ENCODE measurements around the gene ERBB4. TPM values are rescaled to one million over a fixed set of nuclear protein-coding genes. Genes with fewer than 3 reads are reported as not detected.

The ERBB4 gene
- total RNA-seq, 1 experiment from 2014 or later: 0.15 TPM

DNA sequence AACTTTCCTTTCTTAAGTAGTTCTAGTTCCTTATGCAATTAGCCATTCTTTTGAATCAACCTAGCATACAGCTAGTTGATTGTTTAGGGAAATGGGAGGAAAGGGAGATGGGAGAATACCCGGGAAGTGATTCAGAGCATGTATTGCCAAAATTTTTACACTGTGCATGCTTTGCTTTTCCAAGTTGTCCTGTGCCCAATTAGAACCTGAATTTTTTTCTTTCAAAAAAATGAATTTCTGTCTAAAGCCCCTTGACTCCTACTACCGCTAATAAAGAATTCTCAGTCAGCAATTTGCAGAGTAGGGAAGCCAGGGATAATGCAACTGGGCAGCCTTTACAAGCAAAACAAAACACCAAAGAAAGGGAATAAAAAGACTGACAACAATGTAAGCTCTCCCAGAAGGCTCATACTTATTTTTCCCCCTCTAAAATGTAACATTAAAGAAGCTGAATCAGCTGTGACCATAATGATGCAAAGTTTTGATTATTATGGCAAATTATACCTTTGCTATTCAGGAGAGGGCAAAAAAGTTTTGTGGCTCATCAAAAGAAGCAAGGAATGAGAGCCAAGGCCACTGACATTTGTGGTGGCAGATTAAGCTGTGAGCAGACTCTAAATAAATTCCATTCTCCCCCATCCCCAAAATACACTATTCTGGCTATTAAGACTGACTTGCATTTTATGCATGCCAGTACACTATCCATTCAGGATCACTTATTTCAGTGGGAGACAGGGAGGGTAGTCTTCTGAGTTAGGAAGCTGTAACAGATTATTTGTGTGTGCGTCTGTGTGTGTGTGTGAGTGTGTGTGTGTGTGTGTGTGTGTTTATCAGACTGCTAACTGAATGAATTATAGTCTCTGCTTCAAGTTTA lies 174.3 kb downstream of the ERBB4 start:
- no peak overlapping the region for H3K27ac ChIP-seq (ENCODE audit: low read length)
- H3K4me1 ChIP-seq (ENCODE audit: control insufficient read depth, insufficient read depth, low read length): no peaks in the 10 kb centered on the region
- no peaks in the 10 kb centered on the region; the same call in 1 of the 2 replicates for H3K36me3 ChIP-seq (ENCODE audit: control insufficient read depth, insufficient read depth, low read length)
- H3K9me3 ChIP-seq (ENCODE audit: control insufficient read depth, insufficient read depth, low read depth, low read length): no peaks in the 10 kb centered on the region
- TF ChIP-seq, protein P1, sequence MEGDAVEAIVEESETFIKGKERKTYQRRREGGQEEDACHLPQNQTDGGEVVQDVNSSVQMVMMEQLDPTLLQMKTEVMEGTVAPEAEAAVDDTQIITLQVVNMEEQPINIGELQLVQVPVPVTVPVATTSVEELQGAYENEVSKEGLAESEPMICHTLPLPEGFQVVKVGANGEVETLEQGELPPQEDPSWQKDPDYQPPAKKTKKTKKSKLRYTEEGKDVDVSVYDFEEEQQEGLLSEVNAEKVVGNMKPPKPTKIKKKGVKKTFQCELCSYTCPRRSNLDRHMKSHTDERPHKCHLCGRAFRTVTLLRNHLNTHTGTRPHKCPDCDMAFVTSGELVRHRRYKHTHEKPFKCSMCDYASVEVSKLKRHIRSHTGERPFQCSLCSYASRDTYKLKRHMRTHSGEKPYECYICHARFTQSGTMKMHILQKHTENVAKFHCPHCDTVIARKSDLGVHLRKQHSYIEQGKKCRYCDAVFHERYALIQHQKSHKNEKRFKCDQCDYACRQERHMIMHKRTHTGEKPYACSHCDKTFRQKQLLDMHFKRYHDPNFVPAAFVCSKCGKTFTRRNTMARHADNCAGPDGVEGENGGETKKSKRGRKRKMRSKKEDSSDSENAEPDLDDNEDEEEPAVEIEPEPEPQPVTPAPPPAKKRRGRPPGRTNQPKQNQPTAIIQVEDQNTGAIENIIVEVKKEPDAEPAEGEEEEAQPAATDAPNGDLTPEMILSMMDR (IDR thresholded peaks at IDR 0.05): no peak
- TF ChIP-seq, protein P2, sequence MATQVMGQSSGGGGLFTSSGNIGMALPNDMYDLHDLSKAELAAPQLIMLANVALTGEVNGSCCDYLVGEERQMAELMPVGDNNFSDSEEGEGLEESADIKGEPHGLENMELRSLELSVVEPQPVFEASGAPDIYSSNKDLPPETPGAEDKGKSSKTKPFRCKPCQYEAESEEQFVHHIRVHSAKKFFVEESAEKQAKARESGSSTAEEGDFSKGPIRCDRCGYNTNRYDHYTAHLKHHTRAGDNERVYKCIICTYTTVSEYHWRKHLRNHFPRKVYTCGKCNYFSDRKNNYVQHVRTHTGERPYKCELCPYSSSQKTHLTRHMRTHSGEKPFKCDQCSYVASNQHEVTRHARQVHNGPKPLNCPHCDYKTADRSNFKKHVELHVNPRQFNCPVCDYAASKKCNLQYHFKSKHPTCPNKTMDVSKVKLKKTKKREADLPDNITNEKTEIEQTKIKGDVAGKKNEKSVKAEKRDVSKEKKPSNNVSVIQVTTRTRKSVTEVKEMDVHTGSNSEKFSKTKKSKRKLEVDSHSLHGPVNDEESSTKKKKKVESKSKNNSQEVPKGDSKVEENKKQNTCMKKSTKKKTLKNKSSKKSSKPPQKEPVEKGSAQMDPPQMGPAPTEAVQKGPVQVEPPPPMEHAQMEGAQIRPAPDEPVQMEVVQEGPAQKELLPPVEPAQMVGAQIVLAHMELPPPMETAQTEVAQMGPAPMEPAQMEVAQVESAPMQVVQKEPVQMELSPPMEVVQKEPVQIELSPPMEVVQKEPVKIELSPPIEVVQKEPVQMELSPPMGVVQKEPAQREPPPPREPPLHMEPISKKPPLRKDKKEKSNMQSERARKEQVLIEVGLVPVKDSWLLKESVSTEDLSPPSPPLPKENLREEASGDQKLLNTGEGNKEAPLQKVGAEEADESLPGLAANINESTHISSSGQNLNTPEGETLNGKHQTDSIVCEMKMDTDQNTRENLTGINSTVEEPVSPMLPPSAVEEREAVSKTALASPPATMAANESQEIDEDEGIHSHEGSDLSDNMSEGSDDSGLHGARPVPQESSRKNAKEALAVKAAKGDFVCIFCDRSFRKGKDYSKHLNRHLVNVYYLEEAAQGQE (IDR thresholded peaks at IDR 0.05; ENCODE audit: insufficient read depth in 1 of 2, low read depth in 2 of 2, low read length in 1 of 2): no peak
- TF ChIP-seq TCF7L2 (IDR thresholded peaks at IDR 0.05; ENCODE audit: low read depth, low read length) (no peak), SIN3A (IDR thresholded peaks at IDR 0.05; ENCODE audit: borderline replicate concordance, insufficient read depth, low read depth, low read length) (no peak), POLR2AphosphoS5 (IDR thresholded peaks at IDR 0.05; ENCODE audit: low read depth, low read length) (no peak)
- no peak overlapping the region for H3K4me3 ChIP-seq (ENCODE audit: low read depth in 2 of 2, low read length in 2 of 2)
- CTCF ChIA-PET: no interaction called here
- DNase-seq (ENCODE audit: low read depth, low spot score): no peak
- no peak for ATAC-seq
- intact Hi-C loops (cut with micrococcal nuclease; ENCODE audit: unreplicated experiment): no loop called here
- POLR2A ChIA-PET: no interaction called here
- H3K27me3 ChIP-seq (ENCODE audit: control insufficient read depth, insufficient read depth, low read length): no peaks in the 10 kb centered on the region
- BruUV-seq (replicated peaks): no TSS peak
- in situ Hi-C loops (cut with HindIII; ENCODE audit: low pct_unique_long_range_greater_than_20kb, low sequenced_read_pairs): no loop called here

DNA sequence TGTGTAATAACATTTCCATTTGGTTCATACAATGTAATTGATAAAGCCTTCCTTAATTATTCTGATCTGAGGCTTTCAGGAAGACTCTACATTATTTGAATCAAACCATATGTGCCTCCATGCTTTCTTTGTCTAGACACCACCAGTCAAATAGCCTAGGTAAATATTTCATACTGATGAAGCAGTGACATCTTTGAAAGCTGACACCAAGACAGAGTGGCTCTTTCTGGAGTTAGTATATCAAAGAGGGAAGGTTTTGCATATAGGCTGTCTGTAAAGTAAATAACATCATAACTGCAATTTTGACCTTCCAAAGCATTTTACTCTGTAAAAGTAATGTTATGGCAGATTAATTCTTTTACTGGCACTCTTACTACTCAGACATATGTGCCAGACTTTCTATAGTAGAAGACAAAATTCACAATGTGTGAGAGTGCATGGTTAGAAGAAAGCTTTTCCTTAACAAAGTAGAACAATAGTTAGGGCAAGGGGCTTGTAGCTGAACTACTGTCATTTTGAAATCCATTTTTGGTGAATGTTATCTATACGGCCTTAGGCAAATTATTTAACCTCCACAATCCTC lies 177.3 kb downstream of the ERBB4 start:
- Histone ChIP-seq H3K36me3 (ENCODE audit: control insufficient read depth, insufficient read depth, low read length) (no peaks in the 10 kb centered on the region; the same call in 1 of the 2 replicates), H3K27ac (ENCODE audit: low read length) (no peak overlapping the region), H3K4me3 (ENCODE audit: low read depth in 2 of 2, low read length in 2 of 2) (no peak overlapping the region), H3K27me3 (ENCODE audit: control insufficient read depth, insufficient read depth, low read length) (no peaks in the 10 kb centered on the region), H3K9me3 (ENCODE audit: control insufficient read depth, insufficient read depth, low read depth, low read length) (no peaks in the 10 kb centered on the region), H3K4me1 (ENCODE audit: control insufficient read depth, insufficient read depth, low read length) (no peaks in the 10 kb centered on the region)
- intact Hi-C loops (cut with micrococcal nuclease; ENCODE audit: unreplicated experiment) (no loop called here), in situ Hi-C loops (cut with HindIII; ENCODE audit: low pct_unique_long_range_greater_than_20kb, low sequenced_read_pairs) (no loop called here)
- BruUV-seq (replicated peaks): no TSS peak
- DNase-seq (ENCODE audit: low read depth, low spot score) (no peak), ATAC-seq (no peak)
- CTCF ChIA-PET: no interaction called here
- TF ChIP-seq, protein P2 (IDR thresholded peaks at IDR 0.05; ENCODE audit: insufficient read depth in 1 of 2, low read depth in 2 of 2, low read length in 1 of 2): no peak
- TF ChIP-seq SIN3A (IDR thresholded peaks at IDR 0.05; ENCODE audit: borderline replicate concordance, insufficient read depth, low read depth, low read length) (no peak), TCF7L2 (IDR thresholded peaks at IDR 0.05; ENCODE audit: low read depth, low read length) (no peak), POLR2AphosphoS5 (IDR thresholded peaks at IDR 0.05; ENCODE audit: low read depth, low read length) (no peak)
- TF ChIP-seq, protein P1 (IDR thresholded peaks at IDR 0.05): no peak
- POLR2A ChIA-PET: no interaction called here
